ENCODE data around the gene AKAP14. TPM values are rescaled to one million over a fixed set of nuclear protein-coding genes. Genes with fewer than 3 reads are reported as not detected.

AKAP14 gene
- total and polyA plus RNA-seq, 2 of the 8 experiments (the other 6 are each of a cell fraction or from before 2014, with no cell fraction given), result 0.79 to 1.3 TPM

GRCh38 chrX:119960625-119961024 is 64.9 kb downstream of the AKAP14 start:
- no peak overlapping the region for H3K14ac ChIP-seq (ENCODE audit: insufficient read length)
- H3K27me3 ChIP-seq (replicated peaks in 1 of 4; ENCODE audit: control insufficient read depth in 3 of 4, extremely low read depth in 1 of 4, insufficient read depth in 3 of 4, low read length in 3 of 4), result no peaks in the 10 kb centered on the region
- H3K4ac ChIP-seq (replicated peaks; ENCODE audit: insufficient read length, low read depth, low read length), result no peak overlapping the region
- no peaks in the 10 kb centered on the region for H3K79me1 ChIP-seq (ENCODE audit: low read depth, low read length)
- ChIA-PET POLR2A (ENCODE audit: partially characterized antibody) (no interaction called here), CTCF (ENCODE audit: partially characterized antibody) (interaction anchor here (0.5 kb wide), 1 partner anchor 206 kb away, joined by 5 read pairs; no protein-coding TSS in a partner anchor)
- H4K8ac ChIP-seq (ENCODE audit: extremely low read depth, insufficient read depth, low read length), result no peak overlapping the region
- no peak overlapping the region for H3K9ac ChIP-seq (replicated peaks in 1 of 4; ENCODE audit: extremely low read depth in 1 of 4, low read depth in 3 of 4, low read length in 3 of 4)
- no peak overlapping the region for H3K18ac ChIP-seq (ENCODE audit: extremely low read depth, low read length)
- DNase-seq (ENCODE audit: low read depth in 1 of 2, low spot score in 2 of 2) (no peak), FAIRE-seq (no peak)
- no peak overlapping the region for H4K91ac ChIP-seq (replicated peaks; ENCODE audit: insufficient read length, low read length)
- no peak overlapping the region for H3K4me3 ChIP-seq (ENCODE audit: extremely low read depth in 1 of 4, insufficient read depth in 2 of 4, low read depth in 3 of 4, low read length in 4 of 4)
- no peak overlapping the region for H3K4me2 ChIP-seq (ENCODE audit: insufficient read depth in 1 of 2, low read depth in 2 of 2, low read length in 2 of 2)
- H3K4me1 ChIP-seq (replicated peaks in 1 of 4; ENCODE audit: control insufficient read depth in 3 of 4, insufficient read depth in 4 of 4, low read length in 3 of 4), result no peaks in the 10 kb centered on the region
- H4K5ac ChIP-seq (ENCODE audit: insufficient read length, low read depth, low read length), result no peak overlapping the region
- no peak overlapping the region for H2BK20ac ChIP-seq (ENCODE audit: low read length)
- no peak overlapping the region for H2AK5ac ChIP-seq (ENCODE audit: low read depth, low read length)
- no peaks in the 10 kb centered on the region for H3K79me2 ChIP-seq (ENCODE audit: control insufficient read depth in 1 of 2, insufficient read depth in 2 of 2, low read length in 2 of 2)
- H3K23me2 ChIP-seq (ENCODE audit: low read depth, low read length), result no peaks in the 10 kb centered on the region
- H3K27ac ChIP-seq (ENCODE audit: low read depth, low read length), result no peak overlapping the region
- H4K20me1 ChIP-seq (replicated peaks in 1 of 2; ENCODE audit: control insufficient read depth in 1 of 2, insufficient read depth in 2 of 2, low read length in 2 of 2), result no peaks in the 10 kb centered on the region
- no peak for TF ChIP-seq NRF1 (IDR thresholded peaks at IDR 0.05; ENCODE audit: low read depth, low read length)
- no peak for TF ChIP-seq SP4 (IDR thresholded peaks at IDR 0.05; ENCODE audit: low read length)
- no peak for TF ChIP-seq CREB1 (IDR thresholded peaks at IDR 0.05)
- TF ChIP-seq MAX (IDR thresholded peaks at IDR 0.05), result no peak
- TF ChIP-seq RXRA (IDR thresholded peaks at IDR 0.05; ENCODE audit: insufficient read depth, low read depth, low read length), result no peak
- TF ChIP-seq KDM5A (IDR thresholded peaks at IDR 0.05; ENCODE audit: low read length), result no peak
- no peak for TF ChIP-seq HDAC2 (IDR thresholded peaks at IDR 0.05; ENCODE audit: borderline replicate concordance in 1 of 2, low read depth in 2 of 2, low read length in 2 of 2)
- TF ChIP-seq RBBP5 (IDR thresholded peaks at IDR 0.05; ENCODE audit: borderline replicate concordance, low read depth, low read length), result no peak
- TF ChIP-seq RAD21 (IDR thresholded peaks at IDR 0.05 in 1 of 2, conservative IDR thresholded peaks at IDR 0.05 in 1 of 2; ENCODE audit: low read depth in 2 of 2, low read length in 2 of 2), result no peak
- no peak for TF ChIP-seq BACH1 (IDR thresholded peaks at IDR 0.05; ENCODE audit: low read length)
- TF ChIP-seq SP1 (IDR thresholded peaks at IDR 0.05; ENCODE audit: low read depth, low read length), result no peak
- TF ChIP-seq PHF8 (conservative IDR thresholded peaks at IDR 0.05; ENCODE audit: low read depth, low read length), result no peak
- no peak overlapping the region for H2BK15ac ChIP-seq (ENCODE audit: low read length)
- H3K23ac ChIP-seq (ENCODE audit: insufficient read length), result no peak overlapping the region
- no peak overlapping the region for H2BK12ac ChIP-seq (ENCODE audit: low read depth, low read length)
- no peak overlapping the region for H2AFZ ChIP-seq (ENCODE audit: low read length)
- no peak overlapping the region for H3K56ac ChIP-seq (replicated peaks; ENCODE audit: insufficient read length, low read depth, low read length)
- H2BK5ac ChIP-seq (ENCODE audit: low read depth, low read length), result no peak overlapping the region
- peaks cover 0 to 6% of the 10 kb centered on the region in 2 experiments; a peak in 2 of 4 replicates for H3K9me3 ChIP-seq (ENCODE audit: insufficient read depth in 2 of 2, low read depth in 1 of 2, low read length in 1 of 2)
- no peaks in the 10 kb centered on the region for H3K36me3 ChIP-seq (ENCODE audit: control insufficient read depth in 2 of 4, insufficient read depth in 4 of 4, low read length in 3 of 4)
- no peak overlapping the region for H2BK120ac ChIP-seq (replicated peaks; ENCODE audit: low read depth, low read length)
